GM04503 (cell line): ENCODE measurements around the gene MYO1H.
A peak's percentile ranks its signal among the peaks of the same experiment; 100 is the strongest.

Source experiments
- DNase-seq: peaks from one replicate; pipeline ENCODE4 v3.0.0-alpha.2; 2012; ENCODE audit warnings: low read depth

MYO1H gene

GRCh38 chr12:109448272-109448671 lies 100.6 kb downstream of the MYO1H start:
- DNase-seq: no peak

- DNase-seq: no peak
Observed at GRCh38 chr12:109448707-109449390, 101.1 kb downstream of the MYO1H start.

DNA sequence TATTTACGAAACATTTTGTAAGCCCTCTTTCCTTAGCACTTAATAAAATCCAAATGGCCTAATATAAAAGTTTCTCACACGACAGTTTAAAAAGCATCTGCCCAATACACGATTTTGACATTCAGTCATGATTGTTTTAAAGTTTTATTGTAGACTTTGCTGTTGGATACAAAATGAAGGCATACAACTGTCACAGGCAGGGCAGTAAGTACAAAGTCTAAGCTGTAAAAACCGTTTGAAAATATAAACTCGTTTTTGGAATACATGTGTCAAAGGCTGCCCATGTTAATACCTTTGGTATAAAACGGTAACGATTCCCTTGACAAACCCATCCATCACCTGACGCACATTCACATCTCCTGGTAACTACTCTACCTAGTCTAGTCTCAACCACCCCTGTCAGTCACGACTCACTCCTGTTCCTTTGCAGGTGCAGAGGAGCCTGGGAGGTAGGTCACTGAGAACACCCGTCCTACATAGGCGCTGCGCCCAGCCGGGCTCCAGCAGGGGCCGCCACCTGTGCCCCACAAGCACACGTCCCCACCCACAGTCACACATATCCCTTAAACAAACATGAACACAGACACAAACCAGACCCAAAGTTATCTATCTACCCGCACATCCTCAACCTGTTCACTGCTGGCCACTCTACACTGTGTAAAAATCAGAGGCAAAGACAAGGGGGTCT lies 102.3 kb downstream of the MYO1H start:
- no peak for DNase-seq

- no peak for DNase-seq
Observed at GRCh38 chr12:109450980-109451379, 103.3 kb downstream of the MYO1H start.

DNA sequence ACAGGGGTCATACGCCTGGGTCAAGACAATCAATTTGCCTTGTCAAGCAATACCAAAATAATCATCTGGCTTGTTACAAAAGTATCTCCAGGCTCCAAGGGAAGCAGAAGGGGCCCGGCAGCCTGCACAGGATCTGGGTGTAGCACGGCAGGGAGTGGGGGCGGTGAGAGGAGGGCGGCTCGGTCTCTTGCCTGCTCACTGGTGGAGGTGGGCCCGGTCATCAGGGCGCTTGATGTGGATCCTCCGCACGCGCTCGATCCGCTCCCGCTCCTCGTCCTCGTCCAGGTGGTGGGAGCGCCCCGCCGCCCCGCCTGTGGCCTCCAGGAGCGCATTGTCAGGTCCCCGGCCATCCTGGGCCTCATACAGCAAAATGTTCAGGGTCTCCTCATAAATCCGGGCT lies 103.7 kb downstream of the MYO1H start:
- DNase-seq: no peak

DNA sequence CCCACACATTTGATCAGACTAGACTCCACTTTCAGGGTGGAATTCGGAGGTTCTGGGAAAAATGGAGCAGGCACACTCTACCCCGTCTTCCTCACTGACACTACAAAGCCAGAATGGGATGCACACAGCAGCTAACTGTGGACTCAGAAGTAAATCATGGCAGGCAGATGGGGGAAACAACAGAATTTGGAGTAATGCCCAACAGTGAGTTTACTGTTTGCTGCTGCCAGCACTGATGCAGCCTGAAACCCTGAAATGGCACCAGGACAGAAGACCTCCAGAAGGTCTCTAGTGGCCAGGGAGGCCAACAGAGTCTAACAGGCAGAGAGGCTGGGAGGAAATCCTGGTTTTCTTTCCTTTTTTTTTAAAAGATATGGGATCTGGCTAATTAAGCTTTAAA lies 104.8 kb downstream of the MYO1H start:
- no peak for DNase-seq

GRCh38 chr12:109455706-109456105 lies 108.0 kb downstream of the MYO1H start:
- no peak for DNase-seq

DNA sequence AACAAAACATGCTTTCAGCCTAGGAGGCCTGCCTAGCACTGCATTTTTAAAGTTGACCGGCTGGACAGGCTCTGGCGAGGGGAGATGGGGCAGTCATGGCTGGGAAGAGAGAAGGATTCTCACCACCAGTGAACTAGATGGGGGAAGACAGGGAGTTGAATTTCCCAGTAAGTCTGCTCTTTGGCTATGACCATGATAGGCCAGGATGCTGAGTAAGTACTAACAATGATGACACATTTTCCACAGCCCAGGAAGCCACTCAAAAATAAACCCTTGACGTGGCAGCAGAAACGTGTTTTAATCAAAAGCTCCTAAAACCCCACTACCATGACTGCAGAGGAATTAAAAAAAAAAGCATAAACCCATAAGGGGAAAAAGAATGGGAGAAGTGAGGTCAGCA lies 110.4 kb downstream of the MYO1H start:
- DNase-seq: no peak

DNA sequence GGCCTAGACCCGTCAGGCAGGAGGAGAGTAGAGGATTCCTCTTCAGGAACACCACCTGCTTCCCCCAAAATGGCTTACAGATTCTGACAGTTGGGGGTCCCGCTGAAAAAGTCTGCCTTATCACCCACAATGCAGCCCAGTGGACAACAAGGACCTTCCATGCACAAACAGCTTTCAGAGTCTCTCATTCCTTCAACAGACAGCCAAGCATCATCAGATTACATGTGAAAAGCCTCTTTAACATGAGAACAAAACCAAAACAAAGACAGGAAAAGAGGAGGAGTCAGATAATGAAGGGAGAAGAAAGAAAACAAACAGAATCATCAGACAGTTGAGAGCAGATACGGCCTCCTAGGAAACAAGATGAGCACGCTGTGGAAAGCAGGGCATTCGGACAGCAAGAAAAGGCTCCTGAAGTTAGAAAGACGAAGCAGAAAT lies 111.1 kb downstream of the MYO1H start:
- peak; percentile 40 for DNase-seq

DNA sequence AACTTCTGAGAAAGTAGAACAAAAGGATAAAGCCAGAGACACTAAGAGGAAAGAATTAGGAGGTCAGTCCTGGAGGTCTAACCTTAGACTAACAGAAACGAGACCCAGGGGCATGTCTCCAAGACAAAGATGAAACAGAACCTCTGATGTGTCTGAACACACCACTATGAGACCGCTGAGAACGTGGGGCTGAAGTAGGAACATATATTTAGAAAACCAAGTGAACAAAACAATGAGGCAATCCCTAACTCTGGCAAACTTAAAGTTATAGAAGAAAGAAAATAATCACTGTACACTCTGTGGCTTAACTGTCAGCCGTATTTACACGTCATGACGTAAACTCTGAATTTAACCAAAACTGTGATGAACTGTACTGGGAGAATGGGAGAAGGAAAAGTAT lies 111.5 kb downstream of the MYO1H start:
- no peak for DNase-seq

- no peak for DNase-seq
Observed at GRCh38 chr12:109460538-109460937, 112.8 kb downstream of the MYO1H start.

DNA sequence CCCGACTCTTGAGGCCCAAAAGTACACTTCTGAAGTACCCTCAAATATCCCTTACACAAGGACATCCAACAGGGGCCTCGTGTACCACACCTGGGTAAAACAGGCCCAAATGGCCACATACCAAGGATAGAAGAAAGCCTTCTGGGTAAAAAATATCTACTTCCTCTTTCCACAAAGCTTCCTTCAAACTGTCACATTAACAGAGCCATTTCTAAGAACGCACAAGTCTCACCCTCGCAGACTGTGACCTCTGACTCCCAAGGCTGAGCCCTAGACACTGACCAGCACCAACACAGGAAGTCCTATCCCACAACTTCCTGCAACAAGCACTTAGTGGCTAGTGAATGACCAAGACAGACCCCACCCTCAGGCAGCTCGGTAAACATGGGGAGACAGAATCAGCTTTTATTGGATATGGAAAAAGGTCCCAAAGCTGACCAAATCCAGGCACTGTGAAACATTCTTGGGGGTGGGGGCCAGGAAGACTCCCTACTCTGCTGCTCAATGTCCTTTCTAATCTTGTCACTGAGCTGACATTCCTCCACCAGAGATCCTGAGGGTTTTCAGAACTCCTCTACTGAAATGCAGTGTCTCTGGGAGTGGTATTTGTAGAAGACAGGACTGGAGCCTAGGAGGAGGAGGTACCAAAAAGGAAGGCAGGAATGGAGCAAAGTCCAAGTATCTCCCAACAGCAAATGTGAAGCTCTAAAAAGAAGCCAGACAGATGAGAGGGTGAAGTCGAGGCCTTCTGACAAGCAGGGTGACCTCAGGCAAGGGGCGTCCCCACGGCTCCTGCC lies 113.5 kb downstream of the MYO1H start:
- no peak for DNase-seq

DNA sequence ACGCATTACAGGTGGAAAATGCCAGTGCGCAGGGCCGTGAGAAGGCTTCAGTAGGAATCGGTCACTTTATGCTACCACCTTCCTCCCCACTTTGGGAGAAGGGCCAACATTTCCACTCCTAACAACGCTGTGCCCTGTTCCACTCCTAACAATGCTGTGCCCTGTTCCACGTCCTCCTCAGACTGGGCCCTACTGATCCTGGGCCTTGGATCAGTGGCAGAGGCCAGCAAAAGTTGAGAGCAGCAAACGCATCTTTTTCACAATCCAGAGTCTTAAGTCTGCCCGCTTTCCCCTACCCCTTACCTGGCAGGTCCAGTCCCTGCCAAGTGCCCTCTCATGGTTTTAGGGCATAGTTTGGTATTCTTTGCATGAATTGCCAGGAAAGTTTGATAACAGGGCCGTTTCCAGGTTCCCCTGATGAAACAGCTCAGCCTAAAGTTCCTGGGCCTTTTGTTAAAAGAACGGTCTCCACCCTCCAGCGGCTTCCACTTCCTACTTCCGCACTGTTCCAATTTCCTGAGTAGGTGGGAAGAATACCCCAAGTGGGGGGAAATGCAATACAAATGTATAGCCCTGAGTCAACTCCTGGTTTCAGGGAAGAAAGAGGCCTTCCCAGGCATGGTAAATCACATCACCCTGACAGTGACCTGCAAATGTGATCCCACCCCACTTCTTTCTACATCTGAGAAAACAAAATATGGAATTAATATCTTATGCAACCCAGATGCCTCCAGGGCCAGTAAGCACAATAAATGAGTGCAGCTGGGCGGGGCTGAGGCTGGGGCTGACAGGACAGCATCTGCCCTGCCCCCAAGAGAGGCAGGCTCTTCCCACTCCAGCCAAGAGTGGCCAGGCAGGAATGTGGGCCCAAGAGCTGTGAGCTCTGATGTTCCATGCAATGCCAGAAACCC lies 114.4 kb downstream of the MYO1H start:
- DNase-seq: peak; percentile 96

GRCh38 chr12:109462868-109463692 lies 115.4 kb downstream of the MYO1H start:
- DNase-seq: peak; percentile 96

DNA sequence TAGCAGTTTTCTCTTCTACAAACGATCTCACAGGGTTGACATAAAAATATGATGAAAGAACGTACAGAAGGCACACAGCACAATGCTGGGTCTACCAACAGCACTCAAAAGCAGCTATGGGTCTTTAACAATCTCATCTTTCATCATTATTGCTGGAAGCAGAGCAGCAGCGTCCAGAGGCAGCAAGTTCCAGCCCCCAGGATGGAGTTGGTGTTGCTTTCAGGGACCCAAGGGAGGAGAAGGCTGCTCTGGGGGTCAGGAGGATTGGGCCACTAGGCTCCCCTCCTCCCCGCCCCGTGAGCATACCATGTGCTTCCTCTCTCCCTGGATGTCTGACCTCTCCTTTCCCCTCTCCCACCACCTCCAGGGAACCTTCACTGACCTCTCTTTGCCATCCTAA lies 116.1 kb downstream of the MYO1H start:
- no peak for DNase-seq

DNA sequence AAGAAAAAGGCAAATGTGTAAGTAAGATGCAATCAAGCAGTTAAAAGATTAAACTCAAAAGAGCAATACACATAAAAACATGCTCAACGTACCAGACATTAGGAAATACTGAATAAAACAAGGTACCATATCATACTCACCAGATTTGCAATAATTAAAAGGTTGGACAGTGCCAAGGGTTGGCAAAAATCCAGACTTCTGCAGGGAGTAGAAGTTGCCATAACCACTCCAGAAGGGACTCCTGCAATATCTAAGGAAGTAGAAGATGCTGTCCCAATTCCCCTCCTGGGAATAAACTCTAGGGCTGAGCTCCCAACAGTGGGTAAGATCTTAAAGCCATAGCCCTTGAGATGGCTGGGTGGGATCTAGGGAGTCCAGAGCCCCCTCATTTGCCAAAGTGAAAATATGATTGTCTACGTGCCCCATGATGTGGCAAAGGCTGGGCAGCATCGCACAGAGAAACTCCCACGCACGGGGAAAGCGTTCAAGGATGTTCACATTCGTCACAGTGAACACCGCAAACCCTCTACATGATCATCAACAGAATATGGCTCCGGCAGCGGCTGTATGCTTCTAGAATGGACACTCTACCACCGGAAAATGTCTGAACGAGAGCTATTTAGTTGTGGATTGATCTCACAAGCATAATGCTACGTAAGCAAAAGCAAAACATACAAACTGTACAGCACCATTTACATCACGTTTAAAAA lies 117.1 kb downstream of the MYO1H start:
- no peak for DNase-seq

DNA sequence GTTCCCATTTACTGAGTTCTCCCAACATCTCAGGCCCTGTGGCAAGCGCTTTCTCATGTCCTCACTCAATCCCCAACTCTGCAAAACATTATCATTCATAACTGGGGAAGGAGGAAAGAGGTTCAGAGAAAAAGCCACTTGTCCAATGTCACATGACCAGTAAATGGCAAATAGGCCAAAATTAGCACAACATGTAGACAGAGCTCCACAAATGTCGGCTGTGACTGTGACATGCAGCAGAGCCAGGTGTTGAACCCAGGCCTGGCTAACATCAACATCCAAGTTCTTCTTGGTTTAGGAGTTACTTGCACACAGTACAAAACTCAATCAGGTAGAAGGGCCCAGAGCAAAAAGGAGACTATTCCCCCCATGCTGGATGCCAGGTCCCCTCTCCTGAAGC lies 118.6 kb downstream of the MYO1H start:
- DNase-seq: no peak

DNA sequence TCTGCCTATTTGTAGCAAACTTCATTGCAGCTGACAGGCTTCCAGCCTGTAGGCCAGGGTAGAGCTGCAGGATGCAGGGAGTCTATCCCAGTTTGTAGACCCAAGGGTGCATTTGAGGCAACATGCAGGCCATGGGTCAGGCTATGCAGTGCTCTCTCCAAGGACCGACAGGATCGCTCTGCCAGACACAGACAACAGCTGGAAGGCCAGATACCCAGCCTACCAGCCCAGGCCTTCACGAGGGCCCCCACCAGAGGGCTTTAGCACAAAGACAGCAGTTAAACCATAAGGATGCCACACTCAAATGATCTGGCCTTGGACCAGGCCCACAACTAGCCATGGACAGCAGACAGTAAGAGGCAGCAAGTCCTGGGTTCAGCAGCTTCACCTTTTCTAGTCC lies 119.1 kb downstream of the MYO1H start:
- no peak for DNase-seq

DNA sequence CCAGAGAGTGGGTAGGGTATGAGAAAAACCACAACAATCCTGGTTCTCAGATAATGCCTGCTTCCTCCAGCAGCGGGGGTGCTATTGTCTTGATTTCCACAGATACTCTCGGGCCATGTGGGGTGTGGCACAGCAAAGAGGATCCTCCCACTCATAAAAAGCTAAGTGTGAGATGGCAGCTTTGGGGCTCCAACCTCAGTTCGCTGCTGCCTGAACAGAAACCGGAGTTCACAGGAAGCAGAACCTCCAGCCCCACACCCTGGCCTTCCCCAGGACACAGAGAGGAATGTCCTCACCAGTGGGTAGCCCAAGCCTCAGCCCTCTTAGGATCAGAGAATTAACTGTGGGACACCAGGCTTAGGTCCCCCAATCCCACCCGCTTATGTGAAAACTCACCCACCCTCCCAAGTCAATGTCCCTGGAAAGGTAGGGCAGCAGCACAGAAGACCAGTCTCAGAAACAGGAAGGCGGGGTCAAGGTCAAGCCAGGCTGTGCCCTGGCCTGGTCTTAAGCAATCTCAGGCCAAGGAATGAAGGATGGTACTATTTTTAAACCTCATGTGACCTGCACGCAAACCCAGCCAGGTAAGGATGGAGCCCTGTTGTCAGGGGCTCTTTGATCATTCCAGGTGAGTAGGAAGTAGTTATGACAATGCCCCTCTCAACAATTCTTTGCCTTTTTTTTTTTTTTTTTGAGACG lies 120.4 kb downstream of the MYO1H start:
- no peak for DNase-seq

- DNase-seq: no peak
Observed at GRCh38 chr12:109469517-109469916, 121.8 kb downstream of the MYO1H start.
